ENCODE measurements around the gene ZCCHC4. TPM values are rescaled to one million over a fixed set of nuclear protein-coding genes. Genes with fewer than 3 reads are reported as not detected.

Gene ZCCHC4
- total and polyA plus RNA-seq, 9 donors: 5.7 to 17.0 (median 9.5) TPM

DNA sequence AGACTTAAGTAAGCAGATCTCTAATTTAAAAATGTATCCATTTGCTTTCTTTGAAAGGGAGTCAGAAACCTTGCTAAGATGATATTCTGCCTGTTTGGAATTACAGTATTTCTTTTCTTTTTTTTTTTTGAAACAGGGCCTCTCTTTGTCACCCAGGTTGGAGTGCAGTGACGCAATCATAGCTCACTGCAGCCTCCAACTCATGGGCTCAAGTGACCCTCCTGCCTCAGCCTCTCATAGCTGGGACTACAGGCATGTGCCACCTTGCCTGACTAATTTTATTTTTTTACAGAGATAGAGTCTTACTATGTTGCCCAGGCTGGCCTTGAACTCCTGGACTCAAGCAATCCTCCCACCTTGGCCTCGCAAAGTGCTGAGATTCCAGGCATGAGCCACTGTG, 104.4 kb downstream of the ZCCHC4 start:
- TF ChIP-seq POLR2A (IDR thresholded peaks at IDR 0.05) (no peak), EP300 (IDR thresholded peaks at IDR 0.05) (no peak)
- TF ChIP-seq, protein P1, sequence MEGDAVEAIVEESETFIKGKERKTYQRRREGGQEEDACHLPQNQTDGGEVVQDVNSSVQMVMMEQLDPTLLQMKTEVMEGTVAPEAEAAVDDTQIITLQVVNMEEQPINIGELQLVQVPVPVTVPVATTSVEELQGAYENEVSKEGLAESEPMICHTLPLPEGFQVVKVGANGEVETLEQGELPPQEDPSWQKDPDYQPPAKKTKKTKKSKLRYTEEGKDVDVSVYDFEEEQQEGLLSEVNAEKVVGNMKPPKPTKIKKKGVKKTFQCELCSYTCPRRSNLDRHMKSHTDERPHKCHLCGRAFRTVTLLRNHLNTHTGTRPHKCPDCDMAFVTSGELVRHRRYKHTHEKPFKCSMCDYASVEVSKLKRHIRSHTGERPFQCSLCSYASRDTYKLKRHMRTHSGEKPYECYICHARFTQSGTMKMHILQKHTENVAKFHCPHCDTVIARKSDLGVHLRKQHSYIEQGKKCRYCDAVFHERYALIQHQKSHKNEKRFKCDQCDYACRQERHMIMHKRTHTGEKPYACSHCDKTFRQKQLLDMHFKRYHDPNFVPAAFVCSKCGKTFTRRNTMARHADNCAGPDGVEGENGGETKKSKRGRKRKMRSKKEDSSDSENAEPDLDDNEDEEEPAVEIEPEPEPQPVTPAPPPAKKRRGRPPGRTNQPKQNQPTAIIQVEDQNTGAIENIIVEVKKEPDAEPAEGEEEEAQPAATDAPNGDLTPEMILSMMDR (IDR thresholded peaks at IDR 0.05): no peak
- H3K4me1 ChIP-seq (ENCODE audit: insufficient read depth): no peaks in the 10 kb centered on the region
- DNase-seq: no peak
- no peak overlapping the region for H3K4me3 ChIP-seq
- no peaks in the 10 kb centered on the region for H3K36me3 ChIP-seq
- intact Hi-C loops (cut with DNase I): no loop called here
- no peaks in the 10 kb centered on the region for H3K27me3 ChIP-seq
- H3K27ac ChIP-seq: no peak overlapping the region
- H3K9me3 ChIP-seq: no peaks in the 10 kb centered on the region
- WGBS, 3 donors: 91 to 92% (median 91%) methylated on average over 2 of the region's 2 CpGs

Other genes starting within 250 kb of the ZCCHC4 start
- 10 to 100 TPM in 3 of 7 donors, 1 to 10 TPM in 4; 4.0 to 11.0 (median 8.8) TPM for gene SEPSECS, start 152.3 kb upstream of the ZCCHC4 start, total RNA-seq
- 1 to 10 TPM; 4.7 to 5.5 TPM for gene SEPSECS, start 152.3 kb upstream of the ZCCHC4 start, polyA plus RNA-seq
- gene PI4K2B, start 78.7 kb upstream of the ZCCHC4 start, total RNA-seq: 10 to 100 TPM in 1 of 7 donors, 1 to 10 TPM in 6; 7.3 to 10.1 (median 9.2) TPM
- 1 to 10 TPM; 4.7 to 4.9 TPM for gene PI4K2B, start 78.7 kb upstream of the ZCCHC4 start, polyA plus RNA-seq
- gene ANAPC4, start 64.5 kb downstream of the ZCCHC4 start, total RNA-seq: 100 to 1,000 TPM in 1 of 7 donors, 10 to 100 TPM in 6; 27.6 to 106 (median 34.8) TPM
- 10 to 100 TPM; 18.7 to 22.4 TPM for gene ANAPC4, start 64.5 kb downstream of the ZCCHC4 start, polyA plus RNA-seq